Nucleus accumbens (tissue), 56 donors: ENCODE measurements around the gene AP5B1.
"Not testable (repeated sequence)": the region's sequence is repeated elsewhere in the genome, so short reads cannot be mapped to it uniquely, and the experiment has no call there.

Experiments
- DNase-seq, 56 donors: peaks; one replicate each; lab custom pipeline; 2025; lab: John Stamatoyannopoulos, UW

The AP5B1 gene

DNA sequence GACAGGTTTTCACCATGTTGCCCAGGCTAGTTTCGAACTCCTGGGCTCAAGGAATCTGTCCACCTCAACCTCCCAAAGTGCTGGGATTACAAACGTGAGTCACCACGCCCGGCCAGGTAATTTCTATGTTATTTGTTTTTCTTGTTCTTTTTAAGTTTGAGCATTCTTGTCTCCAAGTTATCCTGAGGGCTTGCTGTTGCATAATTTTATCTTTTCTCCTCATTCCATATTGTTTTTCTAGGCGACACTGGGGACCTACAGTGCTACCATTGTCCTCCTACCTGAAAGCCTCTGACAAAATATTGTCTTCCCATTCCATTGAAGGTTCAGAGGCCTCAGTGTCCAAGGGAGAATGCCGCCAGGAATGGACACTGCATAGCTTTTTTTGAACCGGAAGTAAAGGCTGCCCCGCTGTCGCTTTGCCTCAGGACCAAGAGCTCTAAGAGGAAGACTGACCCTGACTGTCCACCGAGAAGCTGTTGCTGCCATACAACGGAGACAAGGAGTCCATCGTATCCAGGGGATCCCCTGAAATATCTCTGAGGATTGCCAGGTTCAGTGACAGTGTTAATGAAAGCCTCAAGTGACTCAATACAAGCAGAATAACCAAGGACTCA, 9.7 kb downstream of the AP5B1 start:
- DNase-seq, result no peak

DNA sequence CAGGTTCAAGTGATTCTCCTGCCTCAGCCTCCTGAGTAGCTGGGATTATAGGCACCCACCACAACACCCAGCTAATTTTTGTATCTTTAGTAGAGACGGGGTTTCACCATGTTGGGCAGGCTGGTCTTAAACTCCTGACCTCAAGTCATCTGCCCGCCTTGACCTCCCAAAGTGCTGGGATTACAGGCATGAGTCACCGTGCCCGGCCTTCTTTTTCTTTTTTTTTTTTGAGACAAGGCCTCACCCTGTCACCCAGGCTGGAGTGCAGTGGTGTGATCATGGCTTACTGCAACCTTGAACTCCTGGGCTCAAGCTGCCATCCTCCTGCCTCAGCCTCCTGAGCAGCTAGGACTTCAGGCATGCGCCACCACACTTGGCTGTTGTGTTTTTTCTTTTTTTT, 13.0 kb downstream of the AP5B1 start:
- not testable (repeated sequence) for DNase-seq

DNA sequence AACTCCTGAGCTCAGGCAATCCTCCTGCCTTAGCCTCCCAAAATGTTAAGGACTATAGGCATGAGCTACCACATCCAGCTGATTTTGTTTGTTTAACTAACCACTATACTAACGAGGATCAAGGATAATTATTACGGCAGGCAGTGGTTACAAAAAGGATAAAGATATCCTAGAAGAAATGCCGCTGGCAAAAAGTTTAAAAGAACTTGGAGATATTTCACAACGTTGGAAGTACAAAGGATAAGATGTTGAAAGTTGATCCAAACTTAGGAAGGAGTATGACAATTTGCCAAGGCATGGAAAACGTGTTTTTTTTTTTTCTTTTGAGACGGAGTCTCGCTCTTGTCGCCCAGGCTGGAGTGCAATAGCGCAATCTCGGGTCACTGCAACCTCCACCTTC, 13.4 kb downstream of the AP5B1 start:
- no peak for DNase-seq

DNA sequence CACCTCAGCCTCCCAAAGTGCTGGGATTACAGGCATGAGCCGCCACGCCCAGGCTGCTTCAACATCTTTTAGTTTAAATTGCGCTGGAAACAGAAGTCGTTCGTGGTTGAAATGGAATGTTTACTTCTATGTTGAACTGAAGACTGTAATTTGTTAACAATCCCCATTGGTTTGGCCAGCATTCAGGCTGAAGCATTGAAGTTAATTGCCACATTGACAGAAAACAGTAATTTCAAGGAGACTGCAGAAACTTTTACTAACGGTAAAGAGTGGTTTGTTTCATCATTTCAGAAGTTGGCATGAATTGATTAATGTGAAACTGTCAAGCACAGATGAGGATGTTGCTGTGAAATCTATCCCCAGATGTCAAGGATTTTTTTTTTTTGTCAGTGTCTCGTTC, 14.2 kb downstream of the AP5B1 start:
- DNase-seq, result no peak

DNA sequence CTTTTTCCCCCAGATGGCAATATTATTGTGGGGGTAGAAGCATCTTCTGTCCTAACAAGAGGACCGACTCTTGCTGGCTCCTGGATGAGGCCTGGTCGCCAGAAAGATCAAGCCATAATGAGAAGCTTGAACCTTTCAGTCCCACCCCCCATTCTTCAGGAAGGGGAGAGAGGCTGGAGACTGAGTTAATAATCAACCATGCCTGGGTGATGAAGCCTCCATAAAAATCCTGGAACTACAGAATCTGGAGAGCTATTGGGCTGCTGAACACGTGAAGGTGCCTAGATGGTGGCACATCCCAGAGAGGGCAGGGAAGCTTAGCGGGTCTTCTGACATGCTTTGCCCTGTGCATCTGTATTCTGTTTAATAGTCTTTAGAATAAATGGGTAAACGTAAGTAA, 16.3 kb downstream of the AP5B1 start:
- DNase-seq, result no peak

DNA sequence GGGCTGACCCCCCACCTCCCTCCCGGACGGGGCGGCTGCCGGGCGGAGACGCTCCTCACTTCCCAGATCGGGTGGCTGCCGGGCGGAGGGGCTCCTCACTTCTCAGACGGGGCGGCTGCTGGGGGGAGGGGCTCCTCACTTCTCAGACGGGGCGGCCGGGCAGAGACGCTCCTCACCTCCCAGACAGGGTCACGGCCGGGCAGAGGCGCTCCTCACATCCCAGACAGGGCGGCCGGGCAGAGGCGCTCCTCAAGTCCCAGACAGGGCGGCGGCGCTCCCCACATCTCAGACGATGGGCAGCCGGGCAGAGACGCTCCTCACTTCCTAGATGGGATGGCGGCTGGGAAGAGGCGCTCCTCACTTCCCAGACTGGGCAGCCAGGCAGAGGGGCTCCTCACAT, 18.0 kb downstream of the AP5B1 start:
- not testable (repeated sequence) for DNase-seq

DNA sequence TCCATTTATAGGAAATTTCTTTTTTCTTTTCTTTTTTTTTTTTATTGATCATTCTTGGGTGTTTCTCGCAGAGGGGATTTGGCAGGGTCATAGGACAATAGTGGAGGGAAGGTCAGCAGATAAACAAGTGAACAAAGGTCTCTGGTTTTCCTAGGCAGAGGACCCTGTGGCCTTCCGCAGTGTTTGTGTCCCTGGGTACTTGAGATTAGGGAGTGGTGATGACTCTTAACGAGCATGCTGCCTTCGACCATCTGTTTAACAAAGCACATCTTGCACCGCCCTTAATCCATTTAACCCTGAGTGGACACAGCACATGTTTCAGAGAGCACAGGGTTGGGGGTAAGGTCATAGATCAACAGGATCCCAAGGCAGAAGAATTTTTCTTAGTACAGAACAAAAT, 18.6 kb downstream of the AP5B1 start:
- DNase-seq, result not testable (repeated sequence)

DNA sequence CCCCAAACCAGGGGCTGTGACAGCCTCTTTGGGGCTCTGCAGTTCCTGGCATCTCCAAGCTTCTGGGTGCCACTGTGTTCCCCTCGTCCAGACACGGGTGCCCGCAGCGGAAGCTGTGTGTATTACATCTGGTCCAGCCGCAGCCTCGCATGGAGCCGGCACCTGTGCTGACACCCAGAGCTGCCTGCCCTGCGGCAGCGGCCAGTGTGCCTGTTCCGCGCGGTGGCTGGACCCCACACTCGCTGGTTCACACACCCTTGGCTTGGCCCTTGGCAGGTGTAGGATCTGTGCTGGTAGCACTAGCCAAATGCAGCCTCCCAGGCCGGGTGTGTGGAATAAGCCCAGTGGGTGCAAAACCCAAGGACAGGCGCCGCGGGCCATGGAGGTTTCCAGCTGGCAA, 35.7 kb downstream of the AP5B1 start:
- DNase-seq, result no peak

DNA sequence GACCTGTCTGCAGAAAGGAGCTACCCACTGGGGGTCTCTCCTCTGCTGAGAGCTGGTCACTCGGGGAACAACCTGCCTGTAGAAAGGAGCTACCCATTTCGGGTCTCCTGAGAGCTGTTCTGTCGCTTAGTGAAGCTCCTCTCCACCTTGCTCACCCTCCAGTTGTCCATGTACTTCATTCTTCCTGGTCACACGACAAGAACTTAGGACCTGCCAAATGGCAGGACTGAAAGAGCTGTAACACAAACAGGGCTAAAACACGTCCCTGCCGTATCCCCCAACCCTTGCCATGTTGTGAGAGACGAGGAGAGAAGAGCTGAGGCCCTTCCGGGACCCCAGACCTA, 36.1 kb downstream of the AP5B1 start:
- DNase-seq, result no peak

DNA sequence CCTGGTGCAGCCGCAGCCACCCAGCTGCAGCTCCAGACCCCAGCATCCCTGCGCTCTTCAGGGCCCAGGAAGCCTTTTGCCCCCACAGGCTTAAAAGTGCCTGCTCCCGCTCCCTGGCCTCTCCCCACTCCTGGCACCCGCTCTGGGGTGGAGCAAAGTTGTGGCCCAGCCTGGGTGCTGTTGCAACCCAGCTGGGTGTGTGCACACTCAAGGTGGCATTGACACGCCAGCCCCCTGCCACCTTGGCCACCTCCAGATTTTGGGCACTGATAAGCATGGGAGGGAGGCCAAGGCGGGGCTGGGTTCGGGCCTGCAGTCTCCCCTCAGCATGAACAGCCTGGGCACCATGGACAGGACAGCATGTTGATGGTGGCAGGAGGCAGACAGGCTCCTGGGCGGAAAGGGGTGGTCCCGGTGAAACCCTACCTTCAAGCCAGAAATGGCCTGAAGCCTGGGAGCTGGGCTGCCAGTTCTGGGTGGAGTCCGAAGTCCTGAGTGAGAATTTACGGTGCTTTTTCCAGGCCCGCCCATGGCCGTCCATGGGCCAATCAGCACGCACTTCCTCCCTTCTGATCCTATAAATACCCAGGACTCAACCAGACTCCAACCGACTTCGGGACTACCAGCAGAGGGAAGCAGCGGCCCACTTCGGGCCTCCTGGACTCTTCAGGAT, 36.6 kb downstream of the AP5B1 start:
- no peak for DNase-seq

DNA sequence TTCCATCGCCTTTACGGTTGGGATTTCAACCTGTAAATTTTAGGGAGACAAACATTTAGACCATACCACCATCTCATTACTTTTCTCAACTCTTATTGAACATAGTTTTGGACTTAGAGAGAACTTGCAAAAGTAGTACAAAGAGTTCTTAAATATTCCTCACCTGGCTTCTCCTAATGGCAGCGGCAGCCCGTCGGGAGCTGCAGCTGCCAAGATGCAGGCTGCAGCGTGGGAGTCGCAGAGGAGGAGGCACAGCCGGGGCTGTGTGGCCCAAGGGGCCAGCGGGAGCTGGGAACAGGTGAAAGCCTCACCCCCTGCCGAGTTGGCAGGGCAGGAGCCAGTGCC, 37.1 kb downstream of the AP5B1 start:
- DNase-seq, result no peak

DNA sequence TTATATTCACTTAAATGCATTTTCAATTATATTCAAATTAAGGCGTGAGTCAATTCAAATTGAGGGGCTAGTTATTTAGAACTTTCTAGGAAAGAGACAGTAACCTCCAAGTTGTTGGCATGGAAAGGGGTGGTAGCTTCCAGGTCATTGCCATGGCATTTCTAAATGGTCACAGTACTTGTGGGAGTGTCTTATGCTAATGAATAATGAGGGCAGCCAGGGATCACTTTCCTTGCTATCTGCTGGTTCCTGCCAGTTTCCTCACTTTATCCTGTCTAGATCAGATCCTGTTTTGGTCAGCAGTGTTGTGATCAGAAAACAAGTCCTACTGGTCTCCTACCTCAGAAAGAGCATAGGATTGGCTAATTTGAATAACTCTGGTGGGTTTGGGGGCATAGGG, 38.4 kb downstream of the AP5B1 start:
- DNase-seq, result no peak

DNA sequence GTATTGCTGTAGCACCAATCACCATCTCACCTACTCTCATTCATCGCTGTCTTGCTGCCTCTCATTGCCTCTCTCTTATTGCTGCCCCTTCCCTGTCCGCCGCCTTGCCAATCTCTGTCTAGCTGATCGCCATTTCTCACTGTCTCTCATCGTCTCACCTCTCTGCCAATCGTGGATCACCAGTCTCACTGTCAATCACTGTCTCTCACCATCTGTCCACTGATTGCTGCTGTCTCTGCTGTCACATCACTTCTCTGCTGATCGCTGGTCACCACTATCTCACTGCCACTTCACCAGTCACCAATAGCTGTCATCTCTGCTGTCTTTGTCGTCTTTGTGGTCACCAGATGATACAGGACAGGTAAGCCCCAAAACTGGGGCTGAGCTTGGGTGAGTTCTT, 39.6 kb downstream of the AP5B1 start:
- no peak for DNase-seq

DNA sequence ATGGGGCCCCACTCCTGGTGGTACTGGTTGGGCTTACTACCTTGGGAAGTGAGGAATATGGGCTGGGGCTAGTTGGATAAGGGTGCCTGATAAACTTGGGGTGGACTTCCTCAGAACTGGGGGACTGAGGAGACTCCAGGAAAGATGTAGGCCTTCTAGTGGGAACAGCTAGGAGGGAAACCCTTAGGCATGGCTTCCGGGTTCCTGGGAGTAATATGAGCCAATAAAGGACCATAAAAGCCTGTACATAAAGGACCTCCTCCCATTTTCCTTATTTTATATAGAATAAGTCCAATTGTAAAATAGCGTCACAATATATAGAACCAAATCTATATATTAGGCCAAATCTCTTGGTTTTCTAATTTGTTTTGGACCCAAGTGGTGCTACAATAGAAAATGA, 41.8 kb downstream of the AP5B1 start:
- no peak for DNase-seq

DNA sequence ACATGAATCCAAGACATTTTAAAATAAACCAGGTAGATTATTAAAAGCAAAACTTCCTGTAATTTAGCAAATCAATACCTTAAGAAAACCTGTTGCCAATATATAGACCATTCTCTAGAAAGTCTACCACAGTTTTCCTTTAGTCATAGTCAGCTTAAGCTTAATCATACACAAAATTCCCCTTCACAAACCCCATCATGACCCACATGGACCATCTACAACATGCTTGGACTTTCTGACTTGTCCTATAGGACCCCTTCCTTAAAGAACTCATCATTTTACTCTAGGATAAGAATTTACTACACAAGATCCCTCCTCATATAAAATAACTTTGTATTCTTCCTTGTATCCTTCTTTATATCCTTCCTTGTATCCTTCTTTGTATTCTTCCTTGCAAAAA, 44.0 kb downstream of the AP5B1 start:
- DNase-seq, result no peak

DNA sequence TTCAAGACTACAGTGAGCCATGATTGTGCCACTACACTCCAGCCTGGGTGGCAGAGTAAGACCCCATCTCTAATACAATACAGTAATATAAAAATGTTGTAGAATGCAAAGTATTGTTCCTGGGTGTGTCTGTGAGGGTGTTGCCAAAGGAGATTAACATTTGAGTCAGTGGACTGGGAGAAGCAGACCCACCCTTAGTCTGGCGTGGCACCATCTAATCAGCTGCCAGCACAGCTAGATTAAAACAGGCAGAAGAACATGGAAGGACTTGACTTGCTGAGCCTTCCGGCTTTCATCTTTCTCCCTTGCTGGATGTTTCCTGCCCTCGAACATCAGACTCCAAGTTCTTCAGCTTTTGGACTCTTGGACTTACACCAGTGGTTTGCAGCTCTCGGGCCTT, 45.7 kb downstream of the AP5B1 start:
- not testable (repeated sequence) for DNase-seq

DNA sequence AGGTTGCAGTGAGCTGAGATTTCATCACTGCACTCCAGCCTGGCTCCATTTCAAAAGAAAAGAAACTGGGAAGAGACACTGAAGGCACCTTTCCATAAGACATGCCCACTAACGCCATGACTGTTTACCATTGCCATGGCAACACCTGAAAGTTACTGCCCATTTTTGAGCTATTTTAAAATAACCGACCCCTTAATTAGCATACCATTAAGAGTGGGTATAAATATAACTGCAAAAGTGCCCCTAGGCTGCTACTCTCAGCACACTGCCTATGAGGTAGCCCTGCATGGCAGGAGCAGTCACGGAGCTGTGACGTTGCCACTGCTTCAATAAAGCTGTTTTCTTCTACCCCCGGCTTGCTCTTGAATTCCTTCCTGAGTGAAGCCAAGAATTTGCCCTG, 50.3 kb downstream of the AP5B1 start:
- no peak for DNase-seq

DNA sequence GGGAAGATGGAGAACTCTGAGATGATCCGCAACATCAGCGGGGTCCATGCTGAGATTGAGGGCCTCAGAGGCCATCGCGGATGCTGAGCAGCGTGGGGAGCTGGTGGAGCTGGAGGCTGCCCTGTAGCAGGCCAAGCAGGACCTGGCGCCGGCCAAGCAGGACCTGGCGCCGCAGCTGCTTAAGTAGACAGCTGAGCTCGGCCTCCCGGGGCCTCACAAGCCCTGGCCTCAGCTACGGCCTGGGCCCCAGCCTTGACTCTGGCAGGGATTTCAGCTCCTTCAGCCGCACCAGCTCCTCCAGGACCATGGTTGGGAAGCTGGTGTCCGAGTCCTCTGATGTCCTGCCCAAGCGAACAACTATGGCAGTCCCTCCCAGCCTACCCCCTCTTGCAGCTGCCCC, 52.9 kb downstream of the AP5B1 start:
- no peak for DNase-seq

DNA sequence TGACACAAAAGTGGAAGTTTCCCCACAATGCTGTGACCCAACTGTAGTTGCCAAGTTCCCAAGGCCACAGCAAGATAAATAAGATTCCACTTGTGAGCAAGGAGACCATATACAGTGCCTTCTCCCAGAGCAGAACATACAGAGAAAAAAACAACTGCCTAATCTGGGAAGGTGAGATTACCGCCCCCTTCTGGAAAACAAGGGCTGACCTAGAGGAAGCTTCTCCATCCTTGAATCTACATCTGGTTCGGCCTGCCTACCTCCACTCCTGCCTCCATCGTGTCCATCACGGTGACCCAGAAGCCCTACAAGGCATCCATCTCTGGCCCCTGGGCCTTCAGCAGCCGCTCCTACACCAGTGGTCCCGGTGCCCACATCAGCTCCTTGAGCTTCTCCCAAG, 54.1 kb downstream of the AP5B1 start:
- DNase-seq, result no peak
